Measurements from ENCODE around the gene PANK1. TPM values are rescaled to one million over a fixed set of nuclear protein-coding genes. Genes with fewer than 3 reads are reported as not detected.

Gene PANK1
- total RNA-seq, 2 experiments from 2014 or later, result 2.1 to 2.5 TPM

DNA sequence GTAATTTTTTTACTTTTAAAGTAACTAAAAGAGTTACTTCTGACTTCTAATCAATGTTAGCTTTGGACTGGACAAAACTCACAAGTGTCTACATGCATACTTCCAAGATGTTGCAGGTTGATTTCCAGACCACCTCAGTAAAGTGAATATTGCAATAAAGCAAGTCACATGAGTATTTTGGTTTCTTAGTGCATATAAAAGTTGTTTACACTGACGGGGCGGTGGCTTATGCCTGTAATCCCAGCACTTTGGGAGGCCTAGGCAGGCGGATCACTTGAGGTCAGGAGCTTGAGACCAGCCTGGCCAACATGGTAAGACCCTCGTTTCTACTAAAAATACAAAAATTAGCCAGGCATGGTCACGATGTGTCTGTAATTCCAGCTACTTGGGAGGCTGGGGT lies 40.8 kb downstream of the PANK1 start:
- CTCF ChIA-PET, result no interaction called here
- POLR2A ChIA-PET, result no interaction called here
- Mint-ChIP-seq H3K4me3 (no peak overlapping the region), H3K27ac (no peak overlapping the region), H3K36me3 (peaks cover 2% of the 10 kb centered on the region), H3K9me3 (no peaks in the 10 kb centered on the region), H3K27me3 (no peaks in the 10 kb centered on the region), H3K4me1 (ENCODE audit: low read depth) (no peaks in the 10 kb centered on the region)
- DNase-seq, result no peak
- intact Hi-C loops (cut with micrococcal nuclease), result no loop called here

DNA sequence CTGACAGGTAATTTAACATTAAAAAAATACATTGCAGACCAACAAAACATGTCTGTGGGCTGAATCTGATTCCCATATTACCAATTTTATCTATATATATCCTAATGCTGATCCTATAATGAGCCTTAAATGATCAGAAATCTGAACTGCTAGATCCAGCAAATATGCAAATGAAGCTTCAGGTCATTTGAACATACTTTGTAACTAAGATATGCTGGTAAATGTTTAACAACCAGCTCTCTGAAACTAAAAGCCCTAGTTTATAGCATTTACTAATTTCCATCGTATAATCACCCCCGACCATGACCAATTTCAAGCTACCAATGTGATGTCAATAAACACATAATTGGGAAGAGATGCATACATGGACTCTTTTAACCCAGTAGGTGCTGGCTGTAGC lies 42.1 kb downstream of the PANK1 start:
- Mint-ChIP-seq H3K27ac (no peak overlapping the region), H3K9me3 (no peaks in the 10 kb centered on the region), H3K4me3 (no peak overlapping the region), H3K4me1 (ENCODE audit: low read depth) (no peaks in the 10 kb centered on the region), H3K27me3 (no peaks in the 10 kb centered on the region), H3K36me3 (peaks cover 5% of the 10 kb centered on the region)
- intact Hi-C loops (cut with micrococcal nuclease), result no loop called here
- POLR2A ChIA-PET, result no interaction called here
- CTCF ChIA-PET, result no interaction called here
- DNase-seq, result no peak

DNA sequence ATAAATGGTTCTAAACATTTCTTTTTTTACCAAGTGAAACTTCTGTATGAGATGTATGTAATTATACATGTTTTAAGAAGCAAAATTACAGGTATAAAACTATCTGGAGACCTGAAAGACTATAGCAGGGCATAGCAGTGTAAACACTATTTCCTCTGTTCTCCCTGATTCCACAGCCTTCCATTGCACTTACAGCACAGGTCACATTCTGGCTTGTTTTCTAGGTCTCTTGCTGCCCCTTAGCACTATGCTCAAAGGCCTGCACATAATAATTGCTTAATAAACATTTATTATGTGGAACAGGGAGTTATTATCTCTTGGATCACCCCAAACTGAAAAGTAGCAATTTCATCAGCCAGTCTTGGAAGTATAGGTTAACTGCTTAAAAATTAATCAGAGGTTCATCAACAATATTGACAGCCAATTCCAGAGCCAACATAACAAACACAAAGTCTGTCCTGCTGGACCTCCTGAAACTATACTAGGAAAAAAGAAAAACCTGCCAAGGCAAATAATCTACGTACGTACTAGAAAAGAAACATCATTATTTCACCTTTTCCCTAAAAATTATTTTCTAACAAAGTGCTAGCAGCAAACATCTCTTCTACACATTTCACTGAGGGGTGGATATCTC lies 43.2 kb downstream of the PANK1 start:
- ChIA-PET POLR2A (no interaction called here), CTCF (no interaction called here)
- Mint-ChIP-seq H3K27me3 (no peaks in the 10 kb centered on the region), H3K4me1 (ENCODE audit: low read depth) (no peaks in the 10 kb centered on the region), H3K36me3 (peaks cover 3% of the 10 kb centered on the region), H3K9me3 (no peaks in the 10 kb centered on the region), H3K4me3 (no peak overlapping the region), H3K27ac (no peak overlapping the region)
- intact Hi-C loops (cut with micrococcal nuclease), result no loop called here
- DNase-seq, result no peak

DNA sequence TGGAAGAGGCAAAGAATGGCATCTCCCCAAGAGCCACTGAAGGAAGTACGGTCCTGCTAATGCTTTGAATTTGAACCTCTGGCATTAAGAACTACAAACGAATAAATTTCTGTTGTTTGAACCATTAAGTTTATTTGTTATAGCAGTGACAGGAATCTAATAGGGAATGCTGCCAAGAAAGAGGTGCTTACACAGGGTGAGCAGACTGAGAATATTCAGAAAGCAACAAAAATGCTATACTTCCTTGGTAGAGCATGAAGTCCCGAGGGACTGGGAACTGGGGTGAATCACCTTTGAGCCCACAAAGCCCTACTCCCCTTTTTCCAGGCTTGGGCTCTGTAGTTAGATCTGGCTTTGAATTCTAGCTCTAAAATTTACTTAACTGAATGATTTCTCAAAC lies 45.0 kb downstream of the PANK1 start:
- intact Hi-C loops (cut with micrococcal nuclease), result no loop called here
- Mint-ChIP-seq H3K36me3 (peaks cover 3% of the 10 kb centered on the region), H3K4me3 (no peak overlapping the region)

DNA sequence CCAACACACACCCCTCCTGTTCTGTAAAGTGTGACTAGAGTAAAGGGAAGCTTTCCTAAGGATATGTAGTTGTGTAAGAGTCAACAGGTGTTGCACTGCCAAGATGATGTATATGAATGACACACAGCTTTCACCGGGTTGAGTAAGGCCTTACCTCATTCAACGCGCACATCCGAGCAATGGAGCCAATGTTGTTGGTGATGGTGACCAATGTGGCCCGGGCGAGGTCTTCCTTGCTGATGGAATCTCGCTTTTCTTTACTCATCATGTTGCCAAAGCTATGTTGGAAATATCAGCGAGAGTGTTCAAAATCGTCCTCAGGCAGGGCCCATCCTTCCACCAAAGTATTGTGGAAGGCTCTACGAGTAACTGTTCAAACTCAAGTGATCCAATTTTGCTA lies 52.0 kb downstream of the PANK1 start:
- ChIA-PET POLR2A (no interaction called here), CTCF (no interaction called here)
- intact Hi-C loops (cut with micrococcal nuclease), result no loop called here
- H3K4me1 Mint-ChIP-seq (ENCODE audit: low read depth), result no peaks in the 10 kb centered on the region
- no peaks in the 10 kb centered on the region for H3K36me3 Mint-ChIP-seq
- DNase-seq, result no peak
- no peak overlapping the region for H3K27ac Mint-ChIP-seq
- H3K27me3 Mint-ChIP-seq, result no peaks in the 10 kb centered on the region
- H3K9me3 Mint-ChIP-seq, result no peaks in the 10 kb centered on the region
- H3K4me3 Mint-ChIP-seq, result no peak overlapping the region

More for the DNA sequence above, 45.0 kb downstream of the PANK1 start:
- DNase-seq, result no peak
- POLR2A ChIA-PET, result no interaction called here
- Mint-ChIP-seq H3K9me3 (no peaks in the 10 kb centered on the region), H3K27ac (no peak overlapping the region), H3K4me1 (ENCODE audit: low read depth) (no peaks in the 10 kb centered on the region), H3K27me3 (no peaks in the 10 kb centered on the region)
- CTCF ChIA-PET, result no interaction called here

DNA sequence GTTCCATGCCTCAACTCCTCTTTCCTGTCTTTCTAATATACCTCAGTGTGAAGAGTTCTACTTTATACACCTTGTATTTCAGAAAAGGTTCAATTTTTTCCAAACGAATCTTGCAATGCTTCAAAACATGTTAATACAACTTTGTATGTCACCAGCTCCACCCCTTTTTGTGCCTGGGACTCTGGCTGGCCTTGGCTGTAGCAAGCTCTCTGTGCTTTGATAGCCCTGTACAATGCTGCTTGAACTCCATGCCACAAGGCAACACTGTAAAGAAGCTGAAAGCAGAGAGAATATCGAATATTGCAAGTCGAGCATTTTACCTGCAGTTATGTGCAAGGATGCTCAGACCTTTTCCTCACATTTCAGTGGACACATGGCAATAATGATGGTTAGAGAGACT lies 52.5 kb downstream of the PANK1 start:
- DNase-seq, result no peak
- H3K4me3 Mint-ChIP-seq, result no peak overlapping the region
- no peaks in the 10 kb centered on the region for H3K9me3 Mint-ChIP-seq
- CTCF ChIA-PET, result no interaction called here
- H3K27me3 Mint-ChIP-seq, result no peaks in the 10 kb centered on the region
- intact Hi-C loops (cut with micrococcal nuclease), result no loop called here
- H3K36me3 Mint-ChIP-seq, result no peaks in the 10 kb centered on the region
- no peaks in the 10 kb centered on the region for H3K4me1 Mint-ChIP-seq (ENCODE audit: low read depth)
- POLR2A ChIA-PET, result no interaction called here
- H3K27ac Mint-ChIP-seq, result no peak overlapping the region

DNA sequence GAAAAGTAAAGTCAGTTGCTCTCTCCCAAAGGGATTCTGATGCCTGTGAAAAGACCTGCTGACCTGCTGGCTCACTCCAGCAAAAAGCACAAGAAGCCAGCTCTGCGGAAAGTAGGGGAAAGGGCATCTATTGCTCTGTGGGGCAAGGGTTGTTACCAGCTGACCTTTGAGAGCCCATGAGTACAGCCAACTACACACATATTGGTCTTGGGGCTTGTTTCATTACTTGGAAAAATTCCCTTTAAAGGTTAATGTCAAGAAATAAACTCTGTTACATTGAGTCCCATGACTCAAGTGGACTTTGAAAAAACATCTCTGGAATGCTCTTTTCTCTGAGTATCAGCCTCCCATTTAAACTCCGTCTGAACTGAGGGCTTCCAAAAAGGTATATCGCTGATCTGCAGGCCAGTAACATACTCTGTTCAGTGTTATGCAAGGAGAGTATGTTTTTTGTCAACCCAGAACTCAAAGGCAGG lies 53.2 kb downstream of the PANK1 start:
- Mint-ChIP-seq H3K9me3 (no peaks in the 10 kb centered on the region), H3K4me3 (no peak overlapping the region), H3K4me1 (ENCODE audit: low read depth) (no peaks in the 10 kb centered on the region), H3K36me3 (no peaks in the 10 kb centered on the region), H3K27me3 (no peaks in the 10 kb centered on the region), H3K27ac (no peak overlapping the region)
- DNase-seq, result no peak
- ChIA-PET POLR2A (no interaction called here), CTCF (no interaction called here)
- intact Hi-C loops (cut with micrococcal nuclease), result no loop called here

DNA sequence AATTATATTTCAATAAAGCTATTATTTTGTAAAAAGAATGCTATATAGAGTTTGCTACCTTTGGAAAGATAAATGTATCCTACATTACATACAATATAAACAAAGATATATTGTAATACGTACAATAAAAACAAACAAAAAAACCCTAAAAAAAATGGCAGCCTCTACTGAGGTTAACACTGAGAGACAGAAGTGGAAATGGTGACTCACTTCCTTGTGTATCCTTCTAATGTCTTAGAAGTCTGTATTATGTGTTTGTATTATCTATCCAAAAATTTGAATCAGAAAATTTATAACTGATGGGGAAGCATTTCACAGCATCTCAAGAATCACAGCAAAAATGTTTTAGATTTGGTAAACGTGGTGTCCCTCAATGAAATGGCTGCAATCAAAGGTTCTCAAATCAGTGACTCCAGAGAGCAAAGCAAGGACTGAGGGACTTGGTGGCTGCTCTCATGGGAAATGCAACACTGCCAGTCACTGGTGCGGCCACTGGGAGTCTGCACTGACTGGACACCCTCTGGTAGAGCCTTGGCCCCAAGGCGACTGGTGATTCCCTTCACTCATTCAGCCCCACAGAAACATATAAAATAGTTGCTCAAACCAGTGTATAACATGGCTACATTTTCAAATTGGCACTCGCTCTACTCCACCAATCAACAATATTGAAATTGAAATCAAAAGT lies 53.8 kb downstream of the PANK1 start:
- no peak for DNase-seq
- intact Hi-C loops (cut with micrococcal nuclease), result no loop called here
- Mint-ChIP-seq H3K4me3 (no peak overlapping the region), H3K27me3 (no peaks in the 10 kb centered on the region), H3K9me3 (no peaks in the 10 kb centered on the region), H3K27ac (no peak overlapping the region), H3K36me3 (no peaks in the 10 kb centered on the region), H3K4me1 (ENCODE audit: low read depth) (no peaks in the 10 kb centered on the region)
- POLR2A ChIA-PET, result no interaction called here
- CTCF ChIA-PET, result no interaction called here

DNA sequence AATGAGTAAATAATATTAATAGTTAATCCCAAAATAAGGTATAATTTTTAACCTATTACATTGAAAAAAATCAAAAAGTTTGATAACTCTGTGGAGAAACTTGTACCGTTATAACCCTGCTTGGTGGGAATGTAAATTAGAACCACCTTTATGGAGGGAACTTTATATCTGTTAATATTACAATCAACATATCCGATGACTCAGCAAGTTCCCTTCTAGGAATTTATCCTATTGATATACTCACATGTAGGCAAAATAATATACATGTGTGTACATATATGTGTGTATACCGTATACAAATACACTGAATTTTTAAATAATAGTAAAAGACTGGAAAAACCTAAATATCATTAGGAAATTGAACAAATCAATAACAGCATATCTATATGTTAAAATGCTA lies 54.7 kb downstream of the PANK1 start:
- Mint-ChIP-seq H3K4me3 (no peak overlapping the region), H3K27me3 (no peaks in the 10 kb centered on the region), H3K36me3 (no peaks in the 10 kb centered on the region), H3K4me1 (ENCODE audit: low read depth) (no peaks in the 10 kb centered on the region), H3K27ac (no peak overlapping the region), H3K9me3 (no peaks in the 10 kb centered on the region)
- DNase-seq, result no peak
- intact Hi-C loops (cut with micrococcal nuclease), result no loop called here
- ChIA-PET CTCF (no interaction called here), POLR2A (no interaction called here)

DNA sequence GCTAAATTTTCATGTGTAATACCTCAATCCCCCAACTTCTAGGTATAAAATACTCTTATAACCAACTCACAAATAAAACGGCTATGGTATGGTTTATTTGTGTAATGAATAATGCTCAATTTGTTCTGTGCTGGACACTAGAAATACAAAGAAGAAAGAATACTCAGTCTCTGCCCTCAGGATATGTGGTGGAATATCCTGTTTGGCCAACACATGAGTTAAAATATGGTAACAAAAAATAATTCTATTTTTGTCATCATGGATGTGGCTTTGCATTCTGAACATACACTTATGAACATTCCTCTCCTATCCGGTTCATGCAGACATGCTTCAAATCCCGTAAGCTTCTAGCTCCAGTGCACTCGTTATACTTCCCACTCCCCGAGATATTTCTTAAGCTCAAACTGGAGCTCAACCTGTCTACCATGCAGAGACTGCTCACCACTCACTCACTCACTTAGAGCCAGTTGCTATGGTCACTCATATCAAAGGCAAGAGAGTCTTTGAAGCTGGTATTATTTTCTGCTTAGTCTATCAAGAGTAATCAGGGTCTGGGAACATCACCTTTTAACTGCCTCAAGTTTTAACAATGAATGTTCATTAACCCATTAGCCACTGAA lies 55.8 kb downstream of the PANK1 start:
- POLR2A ChIA-PET, result no interaction called here
- H3K27me3 Mint-ChIP-seq, result no peaks in the 10 kb centered on the region

DNA sequence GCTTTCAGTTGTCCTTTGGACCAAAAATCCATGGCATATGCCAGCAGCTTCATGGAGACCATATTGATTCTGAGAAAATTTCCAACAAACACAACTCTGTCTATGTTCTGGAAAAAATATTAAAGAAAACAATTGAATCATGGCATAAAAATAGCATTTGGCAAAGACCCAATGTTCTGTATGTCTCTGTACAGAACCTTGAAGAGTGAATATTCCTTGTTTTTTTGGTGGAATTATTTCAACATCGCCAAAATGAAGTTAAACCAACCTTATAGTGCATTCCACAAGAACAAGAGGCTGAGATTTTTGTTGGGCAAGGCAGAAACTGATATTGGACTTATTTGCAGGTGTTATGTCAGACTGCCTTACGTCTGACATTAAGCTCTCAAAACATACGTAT lies 56.4 kb downstream of the PANK1 start:
- CTCF ChIA-PET, result no interaction called here
- H3K36me3 Mint-ChIP-seq, result no peaks in the 10 kb centered on the region
- intact Hi-C loops (cut with micrococcal nuclease), result no loop called here
- H3K27ac Mint-ChIP-seq, result no peak overlapping the region
- no peak overlapping the region for H3K4me3 Mint-ChIP-seq
- H3K27me3 Mint-ChIP-seq, result no peaks in the 10 kb centered on the region
- no peak for DNase-seq
- POLR2A ChIA-PET, result no interaction called here
- H3K9me3 Mint-ChIP-seq, result no peaks in the 10 kb centered on the region
- H3K4me1 Mint-ChIP-seq (ENCODE audit: low read depth), result no peaks in the 10 kb centered on the region

More for the DNA sequence above, 55.8 kb downstream of the PANK1 start:
- CTCF ChIA-PET, result no interaction called here
- no peaks in the 10 kb centered on the region for H3K4me1 Mint-ChIP-seq (ENCODE audit: low read depth)
- intact Hi-C loops (cut with micrococcal nuclease), result no loop called here
- H3K36me3 Mint-ChIP-seq, result no peaks in the 10 kb centered on the region
- no peak overlapping the region for H3K4me3 Mint-ChIP-seq
- H3K27ac Mint-ChIP-seq, result no peak overlapping the region
- DNase-seq, result no peak
- H3K9me3 Mint-ChIP-seq, result no peaks in the 10 kb centered on the region

DNA sequence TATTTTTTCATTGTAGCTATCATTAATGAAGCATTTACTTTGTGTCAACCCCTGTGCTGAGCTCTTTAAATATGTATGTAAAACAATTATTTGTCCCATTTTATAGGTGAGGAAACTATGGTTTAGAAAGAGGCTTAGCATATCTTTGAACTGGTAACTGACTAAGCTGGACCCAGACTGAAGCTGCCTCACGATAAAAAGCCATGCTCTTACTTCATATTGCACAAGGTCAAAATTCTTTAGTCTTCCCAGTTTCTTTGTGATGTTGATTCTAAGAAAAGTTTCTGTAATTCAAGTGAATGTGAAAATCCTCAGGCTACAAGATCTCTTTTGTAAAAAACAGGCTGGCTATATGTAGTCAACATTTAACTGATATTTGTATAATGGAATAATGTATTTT lies 63.0 kb downstream of the PANK1 start:
- intact Hi-C loops (cut with micrococcal nuclease), result no loop called here
- no peak for DNase-seq
- POLR2A ChIA-PET, result no interaction called here
- H3K27me3 Mint-ChIP-seq, result no peaks in the 10 kb centered on the region
- H3K9me3 Mint-ChIP-seq, result no peaks in the 10 kb centered on the region
- no peaks in the 10 kb centered on the region for H3K36me3 Mint-ChIP-seq
- CTCF ChIA-PET, result no interaction called here
- no peak overlapping the region for H3K4me3 Mint-ChIP-seq
- H3K27ac Mint-ChIP-seq, result no peak overlapping the region
- H3K4me1 Mint-ChIP-seq (ENCODE audit: low read depth), result no peaks in the 10 kb centered on the region

DNA sequence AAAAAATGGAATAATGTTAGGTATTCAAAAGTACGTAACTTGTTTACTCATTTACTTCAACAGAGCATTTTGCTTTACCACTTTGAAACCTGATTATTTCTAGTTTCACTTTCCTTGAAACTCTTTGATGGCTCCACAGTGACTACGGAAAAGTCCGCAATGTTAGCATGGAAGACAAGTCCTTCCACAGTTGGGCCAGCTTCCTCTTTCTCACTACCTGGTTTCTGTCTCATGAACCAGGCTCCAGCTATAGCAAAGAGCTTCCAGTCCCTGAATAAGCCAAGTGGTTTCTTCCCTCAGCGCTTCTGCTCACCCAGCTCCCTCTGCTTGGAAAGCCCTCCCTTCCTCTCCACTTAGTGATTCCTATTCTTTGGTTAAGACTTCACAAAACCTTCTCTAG lies 64.8 kb downstream of the PANK1 start:
- Mint-ChIP-seq H3K9me3 (no peaks in the 10 kb centered on the region), H3K4me3 (no peak overlapping the region), H3K4me1 (ENCODE audit: low read depth) (no peaks in the 10 kb centered on the region), H3K27ac (no peak overlapping the region), H3K27me3 (no peaks in the 10 kb centered on the region), H3K36me3 (no peaks in the 10 kb centered on the region)
- CTCF ChIA-PET, result no interaction called here
- intact Hi-C loops (cut with micrococcal nuclease), result no loop called here
- no peak for DNase-seq
- POLR2A ChIA-PET, result interaction anchor here (1.1 kb wide), 1 partner anchor 121 kb away, joined by 3 read pairs; the partner anchor contains the start of gene KIF20B

Measured in activated CD4-positive, alpha-beta memory T cell treated with anti-CD3 and anti-CD28 coated beads for 36 hours (primary cell).